COLO668 (cell line): ENCODE results near the gene TFPT.

Experiments
- DNase-seq: peaks from one replicate; lab custom pipeline; 2025; ENCODE audit not compliant: unreplicated experiment; lab: John Stamatoyannopoulos, UW

Gene TFPT

GRCh38 chr19:54081032-54081431 is 34.4 kb downstream of the TFPT start, which contains the start of gene TARM1:
TARM1 (minus strand) TSS chr19:54081365; CDS start chr19:54081340, 25 bp downstream.
- DNase-seq = no peak

- no peak for DNase-seq
Measured at GRCh38 chr19:54077334-54077733, 38.1 kb downstream of the TFPT start.

GRCh38 chr19:54074851-54075250 is 40.6 kb downstream of the TFPT start:
- no peak for DNase-seq

GRCh38 chr19:54073829-54074228 is 41.6 kb downstream of the TFPT start:
- no peak for DNase-seq

GRCh38 chr19:54069470-54069869 is 46.0 kb downstream of the TFPT start:
- no peak for DNase-seq

GRCh38 chr19:54063350-54064116 is 51.9 kb downstream of the TFPT start, which contains the start of gene VSTM1:
VSTM1 (minus strand) TSS chr19:54063897; CDS start chr19:54063777, 120 bp downstream.
- DNase-seq = no peak

GRCh38 chr19:54062643-54063042 is 52.8 kb downstream of the TFPT start:
- DNase-seq = no peak
